ENCODE measurements around the gene MC4R.

DNA sequence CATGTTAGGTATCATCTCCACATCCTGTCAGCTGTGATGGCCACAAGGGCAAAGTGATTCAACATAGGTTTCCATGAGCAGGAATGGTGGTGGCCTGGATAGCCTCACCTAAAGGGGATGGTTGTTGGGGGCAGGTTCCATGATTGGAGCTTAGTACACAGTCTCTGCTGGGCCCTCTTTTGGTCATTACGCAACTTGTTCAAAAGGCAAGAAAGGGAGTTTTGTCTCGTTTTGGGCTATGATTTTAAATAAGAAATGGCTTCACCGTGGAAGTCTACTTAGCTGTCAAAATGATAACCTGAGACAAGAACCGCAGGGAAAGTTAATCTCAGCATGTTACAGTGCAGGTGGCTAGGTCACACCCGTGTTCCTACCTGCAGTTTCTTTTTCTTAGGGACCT lies 13.1 kb upstream of the MC4R start:
- TF ChIP-seq TCF7L2 (IDR thresholded peaks at IDR 0.05; ENCODE audit: borderline replicate concordance, extremely low read depth, insufficient read depth, insufficient read length) (no peak), CEBPB (IDR thresholded peaks at IDR 0.05; ENCODE audit: low read depth) (no peak), EZH2 (IDR thresholded peaks at IDR 0.05) (no peak), RAD21 (IDR thresholded peaks at IDR 0.05; ENCODE audit: low read depth) (no peak)
- TF ChIP-seq, protein P1, sequence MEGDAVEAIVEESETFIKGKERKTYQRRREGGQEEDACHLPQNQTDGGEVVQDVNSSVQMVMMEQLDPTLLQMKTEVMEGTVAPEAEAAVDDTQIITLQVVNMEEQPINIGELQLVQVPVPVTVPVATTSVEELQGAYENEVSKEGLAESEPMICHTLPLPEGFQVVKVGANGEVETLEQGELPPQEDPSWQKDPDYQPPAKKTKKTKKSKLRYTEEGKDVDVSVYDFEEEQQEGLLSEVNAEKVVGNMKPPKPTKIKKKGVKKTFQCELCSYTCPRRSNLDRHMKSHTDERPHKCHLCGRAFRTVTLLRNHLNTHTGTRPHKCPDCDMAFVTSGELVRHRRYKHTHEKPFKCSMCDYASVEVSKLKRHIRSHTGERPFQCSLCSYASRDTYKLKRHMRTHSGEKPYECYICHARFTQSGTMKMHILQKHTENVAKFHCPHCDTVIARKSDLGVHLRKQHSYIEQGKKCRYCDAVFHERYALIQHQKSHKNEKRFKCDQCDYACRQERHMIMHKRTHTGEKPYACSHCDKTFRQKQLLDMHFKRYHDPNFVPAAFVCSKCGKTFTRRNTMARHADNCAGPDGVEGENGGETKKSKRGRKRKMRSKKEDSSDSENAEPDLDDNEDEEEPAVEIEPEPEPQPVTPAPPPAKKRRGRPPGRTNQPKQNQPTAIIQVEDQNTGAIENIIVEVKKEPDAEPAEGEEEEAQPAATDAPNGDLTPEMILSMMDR (IDR thresholded peaks at IDR 0.05 in 2 of 3, conservative IDR thresholded peaks at IDR 0.05 in 1 of 3; ENCODE audit: borderline replicate concordance in 1 of 3, insufficient read depth in 1 of 3, low read depth in 2 of 3, low read length in 2 of 3): no peak

Data from HCT116 (cell line).